HEK293T (cell line): Measurements from ENCODE around the gene PDZD7.

ENCODE experiments used
- CTCF ChIA-PET: fragments of 350-600 bp; formaldehyde crosslinking; extraction: SDS; loops from one replicate; lab custom pipeline; 2021; ENCODE audit warnings: antibody characterized with exemption, inconsistent platforms; lab: Yijun Ruan, JAX
- POLR2A ChIA-PET: fragments of 350-600 bp; formaldehyde crosslinking; extraction: SDS; loops from one replicate; lab custom pipeline; 2020; ENCODE audit warnings: antibody characterized with exemption, inconsistent platforms; lab: Yijun Ruan, JAX
- DNase-seq: peaks from one replicate; pipeline ENCODE4 v3.0.0; 2012; ENCODE audit warnings: mixed read lengths; ENCODE audit errors: extremely low spot score
- ARNT ChIP-seq: fragments of 450-650 bp; IDR thresholded peaks from 2 replicates; pipeline ENCODE4 v1.6.1; 2017; ENCODE audit warnings: mild to moderate bottlenecking
- BHLHE40 ChIP-seq: fragments of 450-650 bp; IDR thresholded peaks from 2 replicates; pipeline ENCODE4 v1.6.1; 2016; ENCODE audit warnings: mild to moderate bottlenecking, moderate library complexity, borderline replicate concordance
- CTBP1 ChIP-seq: fragments of 450-650 bp; IDR thresholded peaks from 2 replicates; pipeline ENCODE4 v1.6.1; 2016; ENCODE audit warnings: borderline replicate concordance
- ELF4 ChIP-seq: fragments of 450-650 bp; IDR thresholded peaks from 2 replicates; pipeline ENCODE4 v1.6.1; 2017; ENCODE audit warnings: antibody characterized with exemption
- FOXA1 ChIP-seq: fragments of 450-650 bp; IDR thresholded peaks from 2 replicates; pipeline ENCODE4 v1.6.1; 2016; ENCODE audit warnings: mild to moderate bottlenecking
- FOXK2 ChIP-seq: fragments of 450-650 bp; IDR thresholded peaks from 2 replicates; pipeline ENCODE4 v1.6.1; 2016; ENCODE audit warnings: mild to moderate bottlenecking
- FOXM1 ChIP-seq: fragments of 450-650 bp; IDR thresholded peaks from 2 replicates; pipeline ENCODE4 v1.6.1; 2017; ENCODE audit warnings: mild to moderate bottlenecking, borderline replicate concordance
- HDGF ChIP-seq: fragments of 450-650 bp; IDR thresholded peaks from 2 replicates; pipeline ENCODE4 v1.6.1; 2017; ENCODE audit warnings: antibody characterized with exemption, borderline replicate concordance
- L3MBTL2 ChIP-seq: fragments of 450-650 bp; conservative IDR thresholded peaks from 2 replicates; pipeline ENCODE4 v1.6.1; 2016; ENCODE audit warnings: mild to moderate bottlenecking
- LEF1 ChIP-seq: fragments of 450-650 bp; IDR thresholded peaks from 2 replicates; pipeline ENCODE4 v1.6.1; 2017; ENCODE audit warnings: mild to moderate bottlenecking, borderline replicate concordance
- NFRKB ChIP-seq: fragments of 450-650 bp; IDR thresholded peaks from 2 replicates; pipeline ENCODE4 v1.6.1; 2016; ENCODE audit warnings: mild to moderate bottlenecking, moderate library complexity
- PKNOX1 ChIP-seq: fragments of 450-650 bp; IDR thresholded peaks from 2 replicates; pipeline ENCODE4 v1.6.1; 2016
- SP1 ChIP-seq: fragments of 450-650 bp; IDR thresholded peaks from 2 replicates; pipeline ENCODE4 v1.6.1; 2017
- SUZ12 ChIP-seq: fragments of 450-650 bp; IDR thresholded peaks from 2 replicates; pipeline ENCODE4 v1.6.1; 2016; ENCODE audit warnings: mild to moderate bottlenecking
- TARDBP ChIP-seq: fragments of 450-650 bp; IDR thresholded peaks from 2 replicates; pipeline ENCODE4 v1.6.1; 2016
- ZNF384 ChIP-seq: fragments of 450-650 bp; IDR thresholded peaks from 2 replicates; pipeline ENCODE4 v1.6.1; 2016

Gene PDZD7

DNA sequence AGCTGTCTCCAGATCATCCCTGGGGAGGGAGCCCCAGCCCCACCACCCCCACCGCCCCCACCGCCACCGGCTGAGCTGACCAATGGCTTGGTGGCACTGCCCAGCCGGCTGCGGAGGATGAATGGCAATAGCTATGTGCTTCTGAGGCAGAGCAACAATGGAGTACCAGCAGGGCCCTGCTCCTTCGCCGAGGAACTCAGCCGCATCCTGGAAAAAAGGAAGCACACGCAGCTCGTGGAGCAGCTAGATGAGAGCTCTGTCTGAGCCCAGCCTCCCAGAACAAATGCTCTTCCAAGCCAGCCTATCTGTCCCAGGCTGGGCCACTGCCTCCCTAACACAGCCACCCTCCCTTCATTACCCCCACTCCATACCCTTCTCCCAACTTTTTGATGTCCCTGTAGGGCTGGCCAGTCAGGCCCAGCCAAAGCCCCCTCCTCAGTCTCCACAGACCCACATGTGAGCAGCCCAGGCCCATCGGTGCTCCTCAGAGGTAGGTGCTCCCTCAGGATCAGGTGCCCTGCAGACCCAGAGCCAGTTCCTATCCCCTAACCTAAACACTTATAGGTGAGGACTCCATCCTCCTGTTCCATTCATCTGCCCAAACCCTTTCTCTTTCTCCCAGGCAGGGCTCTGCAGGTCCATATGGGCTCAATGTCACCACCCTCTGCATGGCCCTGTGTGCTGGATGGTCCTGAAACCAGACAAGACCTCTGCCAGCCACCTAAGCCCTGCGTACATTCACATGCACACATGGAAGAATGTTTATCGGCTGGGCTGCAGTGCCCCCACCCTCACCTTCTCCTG, 46.9 kb downstream of the PDZD7 start:
- no peak for DNase-seq
- TF ChIP-seq SP1 = no peak
- POLR2A ChIA-PET = no interaction called here
- CTCF ChIA-PET = no interaction called here

DNA sequence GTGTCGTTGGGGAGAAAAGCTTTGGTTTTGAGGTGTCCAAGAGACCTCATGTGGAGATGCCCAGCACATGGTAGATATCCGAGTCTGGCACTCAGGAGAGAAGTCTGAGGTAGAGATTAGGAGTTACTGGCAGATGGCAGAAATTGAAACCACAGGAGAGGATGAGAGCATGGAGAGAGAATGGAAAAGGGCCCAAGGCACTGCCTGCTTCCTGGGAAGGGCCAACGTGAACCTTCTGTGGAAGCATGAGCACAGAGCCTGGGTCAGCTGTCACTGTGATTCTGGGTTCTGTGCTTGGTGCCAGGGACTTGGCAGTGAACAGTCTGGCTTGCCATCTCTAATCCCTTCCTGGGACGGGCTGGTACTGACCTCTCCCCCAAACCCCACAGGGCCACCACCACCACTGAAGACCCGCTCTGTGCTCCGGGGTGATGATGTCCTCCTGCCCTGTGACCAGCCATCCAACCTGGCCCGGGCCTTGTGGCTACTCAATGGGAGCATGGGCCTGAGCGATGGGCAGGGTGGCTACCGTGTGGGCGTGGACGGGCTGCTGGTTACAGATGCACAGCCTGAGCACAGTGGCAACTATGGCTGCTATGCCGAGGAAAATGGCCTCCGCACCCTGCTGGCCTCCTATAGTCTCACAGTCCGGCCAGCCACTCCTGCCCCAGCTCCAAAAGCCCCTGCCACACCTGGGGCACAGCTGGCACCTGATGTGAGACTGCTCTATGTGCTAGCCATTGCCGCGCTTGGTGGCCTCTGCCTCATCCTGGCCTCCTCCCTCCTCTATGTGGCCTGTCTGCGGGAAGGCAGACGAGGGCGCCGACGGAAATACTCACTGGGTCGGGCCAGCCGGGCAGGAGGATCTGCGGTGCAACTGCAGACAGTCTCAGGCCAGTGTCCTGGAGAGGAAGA, 47.8 kb downstream of the PDZD7 start:
- no peak for DNase-seq
- POLR2A ChIA-PET = no interaction called here
- TF ChIP-seq BHLHE40 (no peak), HDGF (no peak), ELF4 (no peak), ZNF384 (no peak), PKNOX1 (no peak), FOXK2 (no peak), ARNT (no peak), CTBP1 (no peak), SUZ12 (no peak), NFRKB (no peak), L3MBTL2 (no peak), FOXM1 (no peak), FOXA1 (no peak)
- CTCF ChIA-PET = no interaction called here

- ChIA-PET CTCF (interaction anchor here (1.2 to 1.3 kb wide), 2 partner anchors 13 to 33 kb away, joined by 3 read pairs; no protein-coding TSS in a partner anchor), POLR2A (interaction anchor here (1.5 kb wide), 1 partner anchor 13 kb away, joined by 3 read pairs; no protein-coding TSS in a partner anchor)
- no peak for TF ChIP-seq FOXA1
- TF ChIP-seq PKNOX1 = no peak
- no peak for TF ChIP-seq TARDBP
- no peak for TF ChIP-seq LEF1
- no peak for TF ChIP-seq CTBP1
- no peak for TF ChIP-seq BHLHE40
- no peak for TF ChIP-seq ARNT
- no peak for TF ChIP-seq SUZ12
- no peak for TF ChIP-seq FOXM1
- TF ChIP-seq L3MBTL2 = no peak
- no peak for TF ChIP-seq NFRKB
- no peak for TF ChIP-seq ZNF384
- no peak for TF ChIP-seq SP1
- no peak for TF ChIP-seq HDGF
- TF ChIP-seq FOXK2 = no peak
- TF ChIP-seq ELF4 = no peak
- DNase-seq = no peak
Measured at GRCh38 chr10:100981178-100981772, 49.7 kb downstream of the PDZD7 start.

GRCh38 chr10:100980711-100981110, 50.2 kb downstream of the PDZD7 start:
- ChIA-PET POLR2A (interaction anchor here (1.5 kb wide), 1 partner anchor 12 kb away, joined by 3 read pairs; no protein-coding TSS in a partner anchor), CTCF (interaction anchor here (1.2 to 1.3 kb wide), 2 partner anchors 12 to 34 kb away, joined by 3 read pairs; no protein-coding TSS in a partner anchor)
- TF ChIP-seq ZNF384 (no peak), FOXA1 (no peak), FOXM1 (no peak), LEF1 (no peak), SUZ12 (no peak), NFRKB (no peak), L3MBTL2 (no peak), ELF4 (no peak), CTBP1 (no peak), BHLHE40 (no peak), FOXK2 (no peak), ARNT (no peak), SP1 (no peak), TARDBP (no peak), PKNOX1 (no peak), HDGF (no peak)
- no peak for DNase-seq

DNA sequence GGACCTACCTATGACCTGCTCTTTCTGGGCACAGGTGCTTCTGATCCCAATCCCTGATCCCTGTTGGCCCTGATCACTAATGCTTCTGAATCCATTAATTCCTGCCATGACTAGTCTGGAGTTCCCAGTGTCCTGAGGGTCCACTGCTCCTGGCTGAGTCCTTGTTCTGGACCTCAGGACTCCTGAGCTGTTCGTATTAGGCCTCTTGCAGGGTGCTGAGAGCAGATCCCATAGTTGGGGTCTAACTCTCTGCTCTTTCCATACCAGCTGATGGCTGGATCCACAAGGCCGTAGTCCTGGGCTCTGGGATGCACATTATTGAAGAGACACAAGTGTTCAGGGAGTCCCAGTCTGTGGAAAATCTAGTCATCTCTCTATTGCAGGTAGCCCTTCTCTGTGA, 50.6 kb downstream of the PDZD7 start:
- TF ChIP-seq LEF1 (no peak), ARNT (no peak), L3MBTL2 (no peak), ELF4 (no peak), HDGF (no peak), FOXA1 (no peak), SUZ12 (no peak)
- CTCF ChIA-PET = no interaction called here
- POLR2A ChIA-PET = interaction anchor here (1.5 kb wide), 1 partner anchor 12 kb away, joined by 3 read pairs; no protein-coding TSS in a partner anchor
- no peak for DNase-seq
